Calu3 (cell line): ENCODE data around the gene GCN1. TPM values are rescaled to one million over a fixed set of nuclear protein-coding genes. Genes with fewer than 3 reads are reported as not detected.
A peak's percentile ranks its signal among the peaks of the same experiment; 100 is the strongest.

Experiments
- Bru-seq: library from RNA; stranded (reverse); fragments of 400-500 nt; gene quantifications from one replicate; lab custom pipeline; 2021; lab: Mats Ljungman, UMichigan
- BruChase-seq, 2 experiments: library from RNA; stranded (reverse); fragments of 400-500 nt; gene quantifications; one replicate each; lab custom pipeline; 2021; lab: Mats Ljungman, UMichigan
- BruUV-seq: library from RNA; stranded (reverse); fragments of 400-500 nt; replicated peaks from 2 replicates; lab custom pipeline; 2021; lab: Mats Ljungman, UMichigan
- CTCF ChIA-PET: fragments of 300-600 bp; sonication (Branson Sonifier 250); formaldehyde crosslinking; loops from one replicate; lab custom pipeline; 2022; ENCODE audit warnings: antibody characterized with exemption; lab: Charles Lee
- DNase-seq: peaks from one replicate; pipeline ENCODE4 v3.0.0; 2022
- H3K27ac Mint-ChIP-seq: one replicate; pipeline ENCODE4 v1.8.0; 2022; ENCODE audit warnings: mixed read lengths; ENCODE audit not compliant: unreplicated experiment
- H3K27me3 Mint-ChIP-seq: one replicate; pipeline ENCODE4 v1.8.0; 2022; ENCODE audit warnings: mixed read lengths; ENCODE audit not compliant: unreplicated experiment
- H3K36me3 Mint-ChIP-seq: one replicate; pipeline ENCODE4 v1.8.0; 2022; ENCODE audit warnings: mild to moderate bottlenecking, moderate library complexity, mixed read lengths; ENCODE audit not compliant: insufficient read depth, unreplicated experiment
- H3K4me1 Mint-ChIP-seq: one replicate; pipeline ENCODE4 v1.8.0; 2022; ENCODE audit warnings: mild to moderate bottlenecking, low read depth, mixed read lengths; ENCODE audit not compliant: unreplicated experiment
- H3K4me3 Mint-ChIP-seq: one replicate; pipeline ENCODE4 v1.8.0; 2022; ENCODE audit warnings: mild to moderate bottlenecking, low read depth, moderate library complexity, mixed read lengths; ENCODE audit not compliant: unreplicated experiment
- H3K9me3 Mint-ChIP-seq: one replicate; pipeline ENCODE4 v1.8.0; 2022; ENCODE audit warnings: low read depth, mixed read lengths; ENCODE audit not compliant: unreplicated experiment
- intact Hi-C: fragments of 100-400 bp; cut with micrococcal nuclease; formaldehyde crosslinking; loops from one replicate; pipeline ENCODE4 v1.10.0; 2022; ENCODE audit not compliant: unreplicated experiment
- long read RNA-seq: library from polyadenylated mRNA; stranded (forward); transcript quantifications from one replicate; pipeline ENCODE4 v2.0.0, GENCODE V29; 2022
- total RNA-seq: library from RNA; stranded (reverse); gene quantifications from 2 replicates; pipeline ENCODE4 v1.2.3, GENCODE V29; 2022
- TF ChIP-seq, protein P1 (sequence below): fragments of 200-600 bp; IDR thresholded peaks from one replicate; pipeline ENCODE4 v1.8.0; 2022; ENCODE audit warnings: antibody characterized with exemption; ENCODE audit not compliant: unreplicated experiment

Gene GCN1, protein sequence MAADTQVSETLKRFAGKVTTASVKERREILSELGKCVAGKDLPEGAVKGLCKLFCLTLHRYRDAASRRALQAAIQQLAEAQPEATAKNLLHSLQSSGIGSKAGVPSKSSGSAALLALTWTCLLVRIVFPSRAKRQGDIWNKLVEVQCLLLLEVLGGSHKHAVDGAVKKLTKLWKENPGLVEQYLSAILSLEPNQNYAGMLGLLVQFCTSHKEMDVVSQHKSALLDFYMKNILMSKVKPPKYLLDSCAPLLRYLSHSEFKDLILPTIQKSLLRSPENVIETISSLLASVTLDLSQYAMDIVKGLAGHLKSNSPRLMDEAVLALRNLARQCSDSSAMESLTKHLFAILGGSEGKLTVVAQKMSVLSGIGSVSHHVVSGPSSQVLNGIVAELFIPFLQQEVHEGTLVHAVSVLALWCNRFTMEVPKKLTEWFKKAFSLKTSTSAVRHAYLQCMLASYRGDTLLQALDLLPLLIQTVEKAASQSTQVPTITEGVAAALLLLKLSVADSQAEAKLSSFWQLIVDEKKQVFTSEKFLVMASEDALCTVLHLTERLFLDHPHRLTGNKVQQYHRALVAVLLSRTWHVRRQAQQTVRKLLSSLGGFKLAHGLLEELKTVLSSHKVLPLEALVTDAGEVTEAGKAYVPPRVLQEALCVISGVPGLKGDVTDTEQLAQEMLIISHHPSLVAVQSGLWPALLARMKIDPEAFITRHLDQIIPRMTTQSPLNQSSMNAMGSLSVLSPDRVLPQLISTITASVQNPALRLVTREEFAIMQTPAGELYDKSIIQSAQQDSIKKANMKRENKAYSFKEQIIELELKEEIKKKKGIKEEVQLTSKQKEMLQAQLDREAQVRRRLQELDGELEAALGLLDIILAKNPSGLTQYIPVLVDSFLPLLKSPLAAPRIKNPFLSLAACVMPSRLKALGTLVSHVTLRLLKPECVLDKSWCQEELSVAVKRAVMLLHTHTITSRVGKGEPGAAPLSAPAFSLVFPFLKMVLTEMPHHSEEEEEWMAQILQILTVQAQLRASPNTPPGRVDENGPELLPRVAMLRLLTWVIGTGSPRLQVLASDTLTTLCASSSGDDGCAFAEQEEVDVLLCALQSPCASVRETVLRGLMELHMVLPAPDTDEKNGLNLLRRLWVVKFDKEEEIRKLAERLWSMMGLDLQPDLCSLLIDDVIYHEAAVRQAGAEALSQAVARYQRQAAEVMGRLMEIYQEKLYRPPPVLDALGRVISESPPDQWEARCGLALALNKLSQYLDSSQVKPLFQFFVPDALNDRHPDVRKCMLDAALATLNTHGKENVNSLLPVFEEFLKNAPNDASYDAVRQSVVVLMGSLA (N-terminal part only)
- total RNA-seq (168 and 188 TPM in 2 replicates), Bru-seq, nascent RNA (percentile 89 among the genes with signal in this experiment), BruChase-seq, experiment 1, labeled RNA remaining after a 6-hour chase (percentile 92 among the genes with signal in this experiment), BruChase-seq, experiment 2, labeled RNA remaining after a 2-hour chase (percentile 92 among the genes with signal in this experiment)
- long read RNA-seq, full-length matches to known transcripts, result 11 of 48 reads
- long read RNA-seq, partial matches to known transcripts, result 28 of 48 reads
- long read RNA-seq, other reads (novel, unspliced or antisense), result 9 of 48 reads

DNA sequence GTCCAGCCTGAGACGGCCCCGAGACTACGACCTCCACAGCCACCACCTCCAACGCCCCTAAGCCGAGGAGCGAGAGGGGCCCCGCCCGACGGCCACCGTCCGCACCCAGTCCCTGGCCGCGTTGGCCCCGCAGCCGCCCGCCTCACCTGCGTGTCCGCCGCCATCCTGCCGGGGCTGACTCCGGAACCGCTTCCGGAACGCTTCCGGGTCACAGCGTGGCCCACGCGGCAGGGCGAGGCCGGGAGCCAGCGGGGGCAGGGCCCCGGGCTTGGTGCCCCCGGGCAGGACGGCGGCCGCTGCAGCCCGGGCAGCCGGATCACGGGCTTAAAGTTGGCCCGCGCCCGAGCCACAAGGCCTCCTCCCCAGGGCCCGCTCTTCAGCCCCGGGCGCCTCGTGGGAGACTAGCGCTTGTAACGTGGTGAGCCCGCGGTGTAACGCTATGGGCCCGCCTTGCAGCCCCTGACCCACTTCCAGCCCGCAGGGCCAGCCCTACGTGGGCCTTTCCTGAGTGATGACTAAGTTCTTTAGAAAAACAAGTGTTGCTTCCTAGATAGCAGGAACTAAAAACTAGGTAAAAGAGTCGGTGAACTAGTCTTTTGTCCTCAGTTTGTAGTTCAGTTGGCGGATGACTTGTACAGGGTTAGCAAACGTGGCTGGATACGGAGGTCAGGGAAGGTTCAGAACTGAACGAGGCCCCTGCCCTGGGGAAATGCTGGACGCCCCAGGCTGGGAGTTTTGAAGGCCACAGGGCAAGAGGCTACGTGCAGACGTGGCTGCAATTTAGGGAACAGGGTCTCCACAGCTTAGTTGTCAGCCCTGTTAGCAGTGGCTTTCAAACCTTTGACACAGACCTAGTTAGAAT, at the start of gene GCN1:
Gene GCN1 (minus strand): TSS at position 182 of the 862 bp plus-strand sequence. CDS start 18 bp downstream, at position 164.
- peaks cover 31% of the 10 kb centered on the region for H3K4me1 Mint-ChIP-seq
- CTCF ChIA-PET, result interaction anchor here (1.3 kb wide), 1 partner anchor 33 kb away, joined by 3 read pairs; no protein-coding TSS in a partner anchor
- intact Hi-C loops, result no loop called here
- peak within 1 kb of the TSS; percentile 94 for H3K27ac Mint-ChIP-seq
- no peaks in the 10 kb centered on the region for H3K27me3 Mint-ChIP-seq
- peak; percentile 94 for DNase-seq
- no peaks in the 10 kb centered on the region for H3K9me3 Mint-ChIP-seq
- peak within 1 kb of the TSS; percentile 78 for H3K4me3 Mint-ChIP-seq
- TSS peak; percentile 94 for BruUV-seq
- peaks cover 88% of the 10 kb centered on the region for H3K36me3 Mint-ChIP-seq
- TF ChIP-seq, protein P1, sequence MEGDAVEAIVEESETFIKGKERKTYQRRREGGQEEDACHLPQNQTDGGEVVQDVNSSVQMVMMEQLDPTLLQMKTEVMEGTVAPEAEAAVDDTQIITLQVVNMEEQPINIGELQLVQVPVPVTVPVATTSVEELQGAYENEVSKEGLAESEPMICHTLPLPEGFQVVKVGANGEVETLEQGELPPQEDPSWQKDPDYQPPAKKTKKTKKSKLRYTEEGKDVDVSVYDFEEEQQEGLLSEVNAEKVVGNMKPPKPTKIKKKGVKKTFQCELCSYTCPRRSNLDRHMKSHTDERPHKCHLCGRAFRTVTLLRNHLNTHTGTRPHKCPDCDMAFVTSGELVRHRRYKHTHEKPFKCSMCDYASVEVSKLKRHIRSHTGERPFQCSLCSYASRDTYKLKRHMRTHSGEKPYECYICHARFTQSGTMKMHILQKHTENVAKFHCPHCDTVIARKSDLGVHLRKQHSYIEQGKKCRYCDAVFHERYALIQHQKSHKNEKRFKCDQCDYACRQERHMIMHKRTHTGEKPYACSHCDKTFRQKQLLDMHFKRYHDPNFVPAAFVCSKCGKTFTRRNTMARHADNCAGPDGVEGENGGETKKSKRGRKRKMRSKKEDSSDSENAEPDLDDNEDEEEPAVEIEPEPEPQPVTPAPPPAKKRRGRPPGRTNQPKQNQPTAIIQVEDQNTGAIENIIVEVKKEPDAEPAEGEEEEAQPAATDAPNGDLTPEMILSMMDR, result no peak

DNA sequence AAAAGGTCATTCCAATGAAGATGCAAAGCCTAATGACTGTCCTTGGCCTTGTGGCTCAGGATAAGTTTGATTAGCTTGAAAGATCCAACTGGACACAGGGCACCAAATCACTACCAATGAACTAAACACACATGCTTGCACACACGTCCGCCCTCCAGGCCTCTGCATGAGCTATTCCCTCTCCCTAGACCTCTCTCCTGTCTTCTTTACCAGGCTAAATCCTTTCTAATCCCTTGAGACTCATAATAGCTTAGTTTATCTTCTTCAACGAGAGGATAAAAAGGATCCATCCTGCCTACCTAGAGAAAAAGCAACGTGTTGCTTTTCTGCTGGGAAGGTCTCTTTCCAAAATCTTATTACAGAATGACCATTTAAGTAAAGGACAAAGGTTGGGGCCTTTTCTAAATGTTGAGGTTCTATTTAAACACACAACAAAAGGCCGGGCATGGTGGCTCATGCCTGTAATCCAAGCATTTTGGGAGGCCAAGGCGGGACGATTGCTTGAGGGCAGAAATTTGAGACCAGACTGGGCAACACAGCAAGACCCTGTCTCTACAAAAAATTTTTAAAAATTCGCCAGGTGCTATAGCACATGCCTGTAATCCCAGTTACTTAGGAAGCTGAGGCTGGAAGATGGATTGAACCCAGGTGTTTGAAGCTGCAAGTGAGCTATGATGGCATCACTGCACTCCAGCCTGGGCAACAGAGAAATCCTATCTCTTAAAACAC, 48.6 kb upstream of the GCN1 start:
- no peaks in the 10 kb centered on the region for H3K27me3 Mint-ChIP-seq
- H3K9me3 Mint-ChIP-seq, result no peaks in the 10 kb centered on the region
- no peak overlapping the region for H3K27ac Mint-ChIP-seq
- TF ChIP-seq, protein P1, result no peak
- H3K36me3 Mint-ChIP-seq, result peaks cover 23% of the 10 kb centered on the region
- DNase-seq, result no peak
- no TSS peak for BruUV-seq
- CTCF ChIA-PET, result interaction anchor here (0.6 to 1.5 kb wide), 2 partner anchors 15 to 874 kb away, joined by 3 read pairs; no protein-coding TSS in a partner anchor
- intact Hi-C loops, result no loop called here
- H3K4me1 Mint-ChIP-seq, result peaks cover 49% of the 10 kb centered on the region
- no peak overlapping the region for H3K4me3 Mint-ChIP-seq

DNA sequence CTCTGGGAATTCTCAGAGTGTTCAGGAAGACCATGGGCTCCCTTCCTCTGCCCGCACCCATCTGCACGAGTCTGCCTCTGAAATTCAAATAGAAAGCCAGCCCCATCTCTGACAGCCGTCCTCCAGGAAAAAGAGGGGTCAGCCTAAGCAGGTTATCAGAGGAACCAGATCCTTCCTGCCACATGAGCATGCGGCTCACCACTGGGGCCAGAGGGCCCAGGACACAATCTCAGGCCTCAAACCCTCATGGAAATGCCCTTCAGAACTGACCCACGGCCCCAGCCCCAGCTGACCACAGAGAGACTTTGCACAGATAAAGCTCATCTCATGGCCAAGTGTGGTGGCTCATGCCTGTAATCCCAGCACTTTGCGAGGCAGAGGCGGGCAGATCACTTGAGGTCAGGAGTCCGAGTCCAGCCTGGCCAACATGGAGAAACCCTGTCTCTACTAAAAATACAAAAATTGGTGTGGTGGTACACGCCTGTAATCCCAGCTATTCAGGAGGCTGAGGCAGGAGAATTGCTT, 47.8 kb upstream of the GCN1 start:
- no peak overlapping the region for H3K4me3 Mint-ChIP-seq
- H3K36me3 Mint-ChIP-seq, result peaks cover 15% of the 10 kb centered on the region
- CTCF ChIA-PET, result interaction anchor here (0.6 kb wide), 1 partner anchor 874 kb away, joined by 3 read pairs; no protein-coding TSS in a partner anchor

More for the DNA sequence above, 47.8 kb upstream of the GCN1 start:
- Mint-ChIP-seq H3K9me3 (no peaks in the 10 kb centered on the region), H3K27ac (no peak overlapping the region), H3K4me1 (peaks cover 49% of the 10 kb centered on the region), H3K27me3 (no peaks in the 10 kb centered on the region)
- TF ChIP-seq, protein P1, result no peak
- intact Hi-C loops, result no loop called here
- DNase-seq, result no peak
- BruUV-seq, result no TSS peak
